Large intestine (tissue), 3 donors: ENCODE data around the gene ST3GAL6. TPM values are rescaled to one million over a fixed set of nuclear protein-coding genes. Genes with fewer than 3 reads are reported as not detected.

Experiments used
- DNase-seq, 2 donors: peaks; one replicate each; pipeline versions ENCODE4 v3.0.0 to v3.0.0-alpha.2; 2013
- H3K27ac ChIP-seq: one replicate; pipeline ENCODE4 v1.5.1; 2013; ENCODE audit warnings: low read length
- H3K27me3 ChIP-seq: 2 replicates; pipeline ENCODE4 v1.6.1; 2013; ENCODE audit warnings: low read length; ENCODE audit not compliant: control insufficient read depth, insufficient read depth
- H3K36me3 ChIP-seq: 2 replicates; pipeline ENCODE4 v1.6.1; 2013; ENCODE audit warnings: low read length; ENCODE audit not compliant: control insufficient read depth, insufficient read depth
- H3K4me1 ChIP-seq: one replicate; pipeline ENCODE4 v1.6.1; 2013; ENCODE audit warnings: low read length; ENCODE audit not compliant: control insufficient read depth, insufficient read depth
- H3K4me3 ChIP-seq: one replicate; pipeline ENCODE4 v1.5.1; 2013; ENCODE audit warnings: low read length
- H3K9me3 ChIP-seq: one replicate; pipeline ENCODE4 v1.6.1; 2013; ENCODE audit warnings: mild to moderate bottlenecking, low read depth, low read length, moderate library complexity; ENCODE audit not compliant: control insufficient read depth
- WGBS: methylation state at CpG from one replicate; pipeline ENCODE4 v1.1.5; 2013; ENCODE audit warnings: low lambda C conversion rate; ENCODE audit not compliant: insufficient coverage; 5-methylcytosine and 5-hydroxymethylcytosine counted together
- polyA plus RNA-seq: library from polyadenylated mRNA; unstranded; fragments of 120-200 nt; gene quantifications from one replicate; pipeline ENCODE4 v1.2.1, GENCODE V29; 2013

ST3GAL6 gene
- polyA plus RNA-seq, 1 donor, result 7.7 TPM

GRCh38 chr3:98775459-98776139 lies 12.5 kb downstream of the ST3GAL6 start:
- no CpG with 5 or more reads among the region's 3 CpGs for WGBS
- Histone ChIP-seq H3K9me3 (no peaks in the 10 kb centered on the region), H3K27me3 (no peaks in the 10 kb centered on the region), H3K4me1 (peaks cover 40% of the 10 kb centered on the region), H3K36me3 (no peaks in the 10 kb centered on the region), H3K4me3 (no peak overlapping the region), H3K27ac (peak overlapping the region; percentile 12)
- DNase-seq, result peak; percentile 52 to 61

DNA sequence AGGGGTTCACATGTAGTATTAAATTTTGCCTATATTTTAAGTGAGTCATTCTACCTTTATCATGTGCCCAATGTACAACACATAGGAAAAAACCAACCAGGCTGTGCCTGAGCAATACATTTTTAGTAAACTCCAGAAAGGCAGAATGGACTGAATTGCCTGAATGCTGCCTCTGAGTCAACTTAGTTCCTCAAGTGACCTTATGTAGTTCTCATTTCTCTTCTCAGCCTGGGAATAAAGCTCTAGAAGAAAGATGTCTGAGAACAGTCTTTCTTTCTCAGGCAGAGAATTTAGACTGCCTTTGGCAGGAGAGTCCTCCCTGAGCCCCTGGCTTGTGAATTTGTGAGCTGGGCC lies 13.0 kb downstream of the ST3GAL6 start:
- Histone ChIP-seq H3K27ac (peak overlapping the region; percentile 12), H3K36me3 (no peaks in the 10 kb centered on the region), H3K27me3 (no peaks in the 10 kb centered on the region), H3K4me3 (no peak overlapping the region), H3K4me1 (peaks cover 40% of the 10 kb centered on the region), H3K9me3 (no peaks in the 10 kb centered on the region)
- no peak for DNase-seq

DNA sequence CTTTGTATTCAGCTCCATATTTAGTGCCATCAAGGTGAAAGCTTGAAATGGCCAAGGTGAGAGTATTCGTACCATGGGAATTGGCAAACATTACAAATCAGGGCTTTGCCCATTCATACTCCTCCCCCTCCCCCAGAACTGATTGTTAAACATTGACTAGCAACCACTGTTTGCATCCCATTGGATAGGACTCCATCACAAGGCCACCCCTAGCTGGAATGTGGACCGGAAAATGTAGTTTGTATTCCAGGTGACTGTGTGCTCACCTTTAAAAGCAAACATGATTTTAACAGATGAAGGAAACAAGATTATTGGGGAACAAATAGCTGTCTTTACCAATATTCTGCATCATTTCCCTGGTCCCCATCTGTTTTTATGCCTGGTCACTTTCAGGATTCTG lies 14.1 kb downstream of the ST3GAL6 start:
- peak in 1 of 2 donors; percentile 18 for DNase-seq
- Histone ChIP-seq H3K27me3 (no peaks in the 10 kb centered on the region), H3K36me3 (no peaks in the 10 kb centered on the region), H3K4me3 (no peak overlapping the region), H3K9me3 (no peaks in the 10 kb centered on the region), H3K27ac (no peak overlapping the region), H3K4me1 (peaks cover 40% of the 10 kb centered on the region)
- no CpG with 5 or more reads among the region's 2 CpGs for WGBS

- Histone ChIP-seq H3K9me3 (no peaks in the 10 kb centered on the region), H3K4me1 (peaks cover 40% of the 10 kb centered on the region), H3K27me3 (no peaks in the 10 kb centered on the region), H3K4me3 (no peak overlapping the region), H3K27ac (peak overlapping the region; percentile 67), H3K36me3 (no peaks in the 10 kb centered on the region)
- peak in 1 of 2 donors; percentile 30 for DNase-seq
Measured at GRCh38 chr3:98777801-98778220, 14.7 kb downstream of the ST3GAL6 start.

DNA sequence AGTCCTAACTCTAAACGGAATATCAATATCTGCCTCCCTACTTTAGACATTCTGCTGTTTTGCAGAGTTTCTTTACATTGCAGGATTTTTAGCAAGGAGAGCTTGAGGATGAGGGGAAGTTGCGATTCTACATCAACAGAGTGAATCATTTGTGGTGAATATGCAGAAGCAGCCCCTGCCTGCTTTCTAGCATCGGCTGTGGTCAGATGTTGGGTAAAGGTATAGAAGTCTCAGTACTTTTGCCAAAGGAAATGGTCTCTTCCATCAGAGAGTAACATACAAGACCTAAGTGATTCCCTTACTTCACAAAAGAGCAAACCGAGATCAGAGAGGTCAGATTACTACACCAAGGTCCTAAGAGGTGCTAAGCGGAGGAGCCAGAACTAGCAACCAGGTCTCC lies 15.2 kb downstream of the ST3GAL6 start:
- no CpG with 5 or more reads among the region's 5 CpGs for WGBS
- no peaks in the 10 kb centered on the region for H3K36me3 ChIP-seq
- H3K4me3 ChIP-seq, result no peak overlapping the region
- no peaks in the 10 kb centered on the region for H3K9me3 ChIP-seq
- H3K27me3 ChIP-seq, result no peaks in the 10 kb centered on the region
- H3K27ac ChIP-seq, result peak overlapping the region; percentile 67
- H3K4me1 ChIP-seq, result peaks cover 40% of the 10 kb centered on the region
- DNase-seq, result no peak

GRCh38 chr3:98778852-98779413 lies 15.8 kb downstream of the ST3GAL6 start:
- Histone ChIP-seq H3K9me3 (no peaks in the 10 kb centered on the region), H3K4me3 (no peak overlapping the region), H3K27ac (peak overlapping the region; percentile 67), H3K4me1 (peaks cover 40% of the 10 kb centered on the region), H3K27me3 (no peaks in the 10 kb centered on the region), H3K36me3 (no peaks in the 10 kb centered on the region)
- WGBS, result no CpG with 5 or more reads among the region's 5 CpGs
- peak; percentile 84 to 88 for DNase-seq

DNA sequence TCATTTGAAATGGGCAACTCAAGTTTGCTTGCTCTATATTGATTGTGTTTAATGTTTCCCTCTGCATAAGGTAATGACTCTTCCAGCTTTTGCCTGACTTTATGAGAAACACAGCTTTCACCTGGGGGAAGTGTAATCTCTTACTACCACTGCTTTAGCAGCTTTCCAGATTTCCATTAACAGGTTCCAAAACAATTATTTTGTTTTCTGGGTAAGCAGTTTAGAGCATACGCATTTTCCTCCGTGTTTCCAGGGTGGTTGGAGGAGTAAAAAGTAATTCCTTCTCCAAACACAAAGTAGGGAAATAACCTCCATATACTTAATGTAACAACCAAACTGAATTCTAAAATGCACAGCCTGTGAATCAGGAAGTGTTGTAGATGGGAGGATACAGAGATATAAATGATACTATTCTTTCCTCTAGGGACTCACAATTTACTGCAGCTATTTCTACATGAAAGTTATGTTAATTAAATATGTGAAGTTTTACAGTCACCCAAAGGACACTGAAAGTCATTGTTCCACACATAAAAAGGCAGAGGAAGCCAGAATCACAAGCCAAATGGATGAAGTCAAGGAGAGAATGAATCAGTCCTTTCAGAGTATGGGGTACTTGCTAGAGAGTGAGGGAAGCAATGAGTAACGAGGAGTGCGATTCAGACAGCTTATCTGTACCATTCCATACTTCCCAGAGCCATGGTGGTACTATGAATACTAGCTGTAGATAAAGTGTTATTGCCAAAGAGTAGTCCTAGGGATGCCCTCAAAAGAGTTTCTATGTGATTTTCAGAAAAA lies 16.6 kb downstream of the ST3GAL6 start:
- Histone ChIP-seq H3K36me3 (no peaks in the 10 kb centered on the region), H3K4me1 (peaks cover 40% of the 10 kb centered on the region), H3K9me3 (no peaks in the 10 kb centered on the region), H3K4me3 (no peak overlapping the region), H3K27ac (peak overlapping the region; percentile 67), H3K27me3 (no peaks in the 10 kb centered on the region)
- DNase-seq, result no peak
- 77% methylated on average over 2 of the region's 4 CpGs for WGBS

DNA sequence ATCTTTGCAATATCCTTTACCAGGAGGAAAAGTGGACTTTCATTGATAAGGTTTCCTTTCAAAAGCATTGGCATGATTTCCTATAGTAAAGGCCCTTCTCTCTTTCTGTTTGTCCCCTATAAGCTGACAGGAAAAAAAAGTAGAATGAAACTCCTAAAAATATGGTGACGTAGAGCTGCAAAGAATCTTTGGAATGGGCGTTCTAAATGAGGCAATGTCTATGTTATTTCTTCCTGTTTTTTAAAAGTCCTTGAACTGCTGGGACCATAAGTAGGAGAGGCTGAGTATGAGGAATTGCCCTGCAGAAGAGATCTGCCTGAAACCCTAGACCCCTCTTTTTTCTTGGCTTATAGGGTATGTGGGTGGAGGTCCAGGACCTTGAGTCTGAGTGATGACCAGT lies 17.2 kb downstream of the ST3GAL6 start:
- H3K27ac ChIP-seq, result no peak overlapping the region
- H3K4me1 ChIP-seq, result peaks cover 37% of the 10 kb centered on the region
- H3K36me3 ChIP-seq, result no peaks in the 10 kb centered on the region
- H3K9me3 ChIP-seq, result no peaks in the 10 kb centered on the region
- 100% methylated on average over 2 of the region's 2 CpGs for WGBS
- DNase-seq, result no peak
- H3K27me3 ChIP-seq, result no peaks in the 10 kb centered on the region
- no peak overlapping the region for H3K4me3 ChIP-seq

DNA sequence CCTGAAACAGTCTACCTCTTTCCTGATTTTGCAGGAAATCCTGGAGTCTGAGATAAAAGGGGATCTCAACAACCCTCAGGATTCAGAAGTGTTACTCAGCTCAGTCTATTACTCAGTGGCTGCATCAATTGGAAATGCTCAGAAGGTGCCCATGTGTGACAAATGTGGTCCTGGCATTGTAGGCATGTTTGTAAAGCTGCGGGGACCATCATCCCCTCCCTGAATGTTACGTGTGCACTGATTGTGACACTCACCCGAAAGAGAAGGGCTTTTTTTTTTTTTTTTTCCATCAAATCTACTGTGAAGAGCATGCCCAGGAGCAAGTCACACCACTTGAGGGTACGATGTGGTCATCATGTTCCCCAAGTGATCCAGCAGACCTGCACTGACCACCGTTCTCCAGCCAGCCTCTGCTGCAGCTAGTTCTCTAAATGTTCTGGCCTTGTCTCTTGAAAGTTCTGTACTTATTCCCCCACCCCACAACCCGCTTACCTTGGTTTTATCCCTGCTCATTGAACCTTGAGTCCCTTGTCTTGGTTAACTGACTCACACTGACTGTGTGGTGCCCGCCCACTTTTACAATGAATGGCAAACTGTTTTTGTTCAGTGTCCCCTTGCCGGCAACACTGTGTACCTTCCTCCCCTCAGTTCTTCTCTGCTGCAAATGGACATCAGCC lies 19.8 kb downstream of the ST3GAL6 start:
- no peaks in the 10 kb centered on the region for H3K36me3 ChIP-seq
- H3K9me3 ChIP-seq, result no peaks in the 10 kb centered on the region
- H3K4me3 ChIP-seq, result no peak overlapping the region
- 33% methylated on average over 1 of the region's 8 CpGs for WGBS
- no peak overlapping the region for H3K27ac ChIP-seq
- DNase-seq, result no peak
- peaks cover 15% of the 10 kb centered on the region for H3K4me1 ChIP-seq
- no peaks in the 10 kb centered on the region for H3K27me3 ChIP-seq

DNA sequence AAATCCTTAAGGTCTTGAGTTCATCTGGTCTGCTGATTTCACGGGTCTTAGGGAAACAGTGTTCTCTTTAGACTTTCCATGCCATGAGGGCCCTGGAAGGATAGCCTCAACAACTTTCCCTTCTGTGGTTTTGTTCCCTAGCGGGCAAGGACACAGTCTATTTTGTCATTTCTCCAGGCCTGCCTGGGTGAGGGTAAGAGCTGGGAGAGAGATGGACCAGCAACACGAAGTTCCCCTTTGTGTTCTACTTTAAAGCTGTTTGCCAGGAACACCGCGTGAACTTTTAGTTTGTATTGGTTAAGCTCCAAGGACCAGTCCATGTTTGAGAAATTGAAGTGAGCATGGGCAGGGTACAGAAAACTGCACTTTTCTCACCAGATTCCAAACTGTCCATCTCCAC lies 20.9 kb downstream of the ST3GAL6 start:
- no CpG with 5 or more reads among the region's 5 CpGs for WGBS
- Histone ChIP-seq H3K4me1 (peaks cover 6% of the 10 kb centered on the region), H3K27ac (no peak overlapping the region)

More for the DNA sequence above, 20.9 kb downstream of the ST3GAL6 start:
- Histone ChIP-seq H3K9me3 (no peaks in the 10 kb centered on the region), H3K4me3 (no peak overlapping the region), H3K27me3 (no peaks in the 10 kb centered on the region), H3K36me3 (no peaks in the 10 kb centered on the region)
- no peak for DNase-seq
